Liver (tissue), 9 donors: ENCODE data around the gene SH3BP1. TPM values are rescaled to one million over a fixed set of nuclear protein-coding genes. Genes with fewer than 3 reads are reported as not detected.
A peak's percentile ranks its signal among the peaks of the same experiment; 100 is the strongest.
"Not testable (repeated sequence)": the region's sequence is repeated elsewhere in the genome, so short reads cannot be mapped to it uniquely, and the experiment has no call there.

ENCODE experiments used
- DNase-seq: peaks from one replicate; pipeline ENCODE4 v3.0.0-alpha.2; 2017; ENCODE audit warnings: low spot score
- H3K27ac ChIP-seq, 2 donors: one replicate each; pipeline ENCODE4 v1.7.0; 2013; ENCODE audit warnings: inconsistent platforms in 2 of 2, low read length in 2 of 2, control low read depth in 1 of 2, low read depth in 1 of 2, mild to moderate bottlenecking in 1 of 2
- H3K27me3 ChIP-seq, 4 donors: one replicate each; pipeline versions ENCODE4 v1.6.1 to v1.7.0; 2013; ENCODE audit warnings: low read length in 3 of 4, inconsistent platforms in 1 of 4, mild to moderate bottlenecking in 1 of 4, moderate library complexity in 1 of 4; ENCODE audit not compliant: control insufficient read depth in 4 of 4, insufficient read depth in 4 of 4
- H3K36me3 ChIP-seq, 4 donors: one replicate each; pipeline versions ENCODE4 v1.6.1 to v1.7.0; 2013; ENCODE audit warnings: low read length in 3 of 4, mild to moderate bottlenecking in 3 of 4, low read depth in 1 of 4, moderate library complexity in 1 of 4; ENCODE audit not compliant: control insufficient read depth in 4 of 4, insufficient read depth in 3 of 4
- H3K4me1 ChIP-seq, 4 donors: one replicate each; pipeline versions ENCODE4 v1.6.1 to v1.7.0; 2013; ENCODE audit warnings: low read length in 3 of 4, mild to moderate bottlenecking in 3 of 4, moderate library complexity in 1 of 4; ENCODE audit not compliant: control insufficient read depth in 4 of 4, insufficient read depth in 4 of 4
- H3K4me3 ChIP-seq, 3 donors: one replicate each; pipeline versions ENCODE4 v1.6.1 to v1.7.0; 2013; ENCODE audit warnings: low read length in 3 of 3, control low read depth in 1 of 3, low read depth in 1 of 3, mild to moderate bottlenecking in 1 of 3
- H3K9ac ChIP-seq, 2 donors: one replicate each; pipeline ENCODE4 v1.7.0; 2013; ENCODE audit warnings: low read length in 2 of 2, mild to moderate bottlenecking in 2 of 2, moderate library complexity in 2 of 2, control low read depth in 1 of 2, low read depth in 1 of 2
- H3K9me3 ChIP-seq, 4 donors: one replicate each; pipeline versions ENCODE4 v1.6.1 to v1.7.0; 2013; ENCODE audit warnings: low read length in 3 of 4; ENCODE audit not compliant: control insufficient read depth in 4 of 4
- FOXA2 ChIP-seq: IDR thresholded peaks from 2 replicates; pipeline ENCODE4 v1.6.1; 2016; ENCODE audit warnings: antibody characterized with exemption
- HNF4A ChIP-seq, 2 donors: conservative IDR thresholded peaks; 2 replicates each; pipeline ENCODE4 v1.6.1; 2016; ENCODE audit warnings: antibody characterized with exemption in 2 of 2, mild to moderate bottlenecking in 2 of 2
- HNF4G ChIP-seq: IDR thresholded peaks from 2 replicates; pipeline ENCODE4 v1.6.1; 2016; ENCODE audit warnings: antibody characterized with exemption
- NR2F2 ChIP-seq: IDR thresholded peaks from 2 replicates; pipeline ENCODE4 v1.6.1; 2016; ENCODE audit warnings: antibody characterized with exemption
- RAD21 ChIP-seq, 2 donors: IDR thresholded peaks; 2 replicates each; pipeline ENCODE4 v1.6.1; 2016; ENCODE audit warnings: antibody characterized with exemption in 2 of 2, mild to moderate bottlenecking in 2 of 2
- SP1 ChIP-seq: IDR thresholded peaks from 2 replicates; pipeline ENCODE4 v1.6.1; 2018; ENCODE audit warnings: antibody characterized with exemption, mild to moderate bottlenecking
- WGBS: extraction: QIAGEN DNeasy Blood & Tissue Kit; methylation state at CpG from one replicate; pipeline ENCODE4 v1.1.7; 2013; 5-methylcytosine and 5-hydroxymethylcytosine counted together
- polyA plus RNA-seq, 2 donors: library from polyadenylated mRNA; stranded (reverse) in 1 of 2; unstranded in 1 of 2; fragments of 200-250 nt in 1 of 2; fragments of >200 nt in 1 of 2; fragmentation: Nextera tagmentation in 1 of 2; extraction: Ambion mirVana in 1 of 2; gene quantifications; one replicate each; pipeline versions ENCODE4 v1.2.1 to v1.2.3, GENCODE V29; 2013 to 2015
- total RNA-seq, 2 donors: library from RNA; depleted of rRNA; stranded (reverse); fragments of >200 nt; gene quantifications; one replicate each; pipeline ENCODE4 v1.2.3, GENCODE V29; 2014
- TF ChIP-seq, protein P1 (sequence below): IDR thresholded peaks from 2 replicates; pipeline ENCODE4 v1.6.1; 2016; ENCODE audit warnings: antibody characterized with exemption
- TF ChIP-seq, protein P2 (sequence below): fragments of 150-350 bp; IDR thresholded peaks from 2 replicates; pipeline ENCODE4 v1.5.1; 2017; ENCODE audit warnings: improper control_type of control experiment, low read depth, low read length; ENCODE audit not compliant: missing input control
- TF ChIP-seq, protein P3 (sequence below): IDR thresholded peaks from 2 replicates; pipeline ENCODE4 v1.6.1; 2016; ENCODE audit warnings: antibody characterized with exemption
- donor health status: healthy.
- donor health status: healthy.
- donor health status: healthy.
- donor health status: healthy.
- donor health status: healthy.

The SH3BP1 gene
- total and polyA plus RNA-seq, 4 donors, result 0.24 to 8.2 (median 2.7) TPM

DNA sequence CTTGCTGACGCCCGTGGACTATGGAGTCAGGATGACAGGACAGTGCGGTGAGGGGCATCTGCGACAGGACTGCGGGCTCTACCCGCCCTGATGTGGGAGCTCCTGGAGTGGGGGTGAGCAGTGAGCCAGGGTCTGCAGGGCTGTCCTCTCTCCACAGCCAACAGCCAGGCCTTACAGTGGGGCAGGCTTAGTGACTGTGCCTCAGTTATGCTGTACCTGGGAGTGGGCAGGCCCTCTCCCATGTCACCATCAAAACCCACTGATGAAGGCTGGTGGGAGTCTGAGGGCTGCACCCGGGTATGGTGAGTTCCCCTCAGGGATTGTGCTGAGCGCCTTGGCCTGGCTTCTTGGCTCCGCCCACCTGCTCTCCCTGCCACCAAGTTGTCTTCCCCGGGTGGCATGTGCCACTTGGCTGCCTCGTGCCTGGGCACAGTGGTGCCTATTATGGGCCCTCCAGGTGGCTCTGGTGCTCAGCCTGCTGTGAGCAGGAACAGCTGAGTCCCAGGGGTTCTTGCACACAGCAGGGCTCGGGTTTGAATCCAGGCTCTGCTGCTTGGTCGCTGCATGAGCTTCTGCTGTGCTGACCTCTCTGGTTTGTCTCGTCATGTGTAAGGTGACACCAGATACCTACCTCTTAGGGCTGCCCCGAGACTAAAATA, 53.3 kb downstream of the SH3BP1 start:
- WGBS, result 97% methylated on average over 15 of the region's 15 CpGs
- peaks cover 13 to 35% (median 25%) of the 10 kb centered on the region in 4 donors for H3K36me3 ChIP-seq
- H3K9me3 ChIP-seq, result no peaks in the 10 kb centered on the region
- no peak overlapping the region for H3K9ac ChIP-seq
- H3K4me3 ChIP-seq, result no peak overlapping the region
- TF ChIP-seq SP1 (no peak), HNF4G (no peak)
- H3K4me1 ChIP-seq, result peaks cover 0 to 4% (median under 1%) of the 10 kb centered on the region in 4 donors
- no peak for DNase-seq
- no peaks in the 10 kb centered on the region for H3K27me3 ChIP-seq
- no peak overlapping the region for H3K27ac ChIP-seq

DNA sequence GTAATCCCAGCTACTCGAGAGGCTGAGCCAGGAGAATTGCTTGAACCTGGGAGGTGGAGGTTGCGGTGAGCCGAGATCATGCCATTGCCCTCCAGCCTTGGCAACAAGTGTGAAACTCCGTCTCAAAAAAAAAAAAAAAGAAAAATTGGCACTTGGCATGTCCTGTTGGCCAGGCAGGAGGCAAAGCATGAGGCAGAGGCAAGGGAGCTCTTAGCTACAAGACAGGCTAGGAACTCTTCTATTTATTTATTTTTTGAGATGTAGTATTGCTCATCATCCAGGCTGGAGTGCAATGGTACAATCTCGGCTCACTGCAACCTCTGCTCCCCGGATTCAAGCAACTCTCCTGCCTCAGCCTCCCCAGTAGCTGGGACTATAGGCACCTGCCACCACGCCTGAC, 54.7 kb downstream of the SH3BP1 start:
- not testable (repeated sequence) for H3K4me3 ChIP-seq, H3K9ac ChIP-seq, H3K27me3 ChIP-seq, H3K4me1 ChIP-seq, DNase-seq, H3K27ac ChIP-seq, H3K9me3 ChIP-seq
- H3K36me3 ChIP-seq, result peaks cover 10 to 29% (median 22%) of the 10 kb centered on the region in 4 donors
- 84% methylated on average over 7 of the region's 7 CpGs for WGBS

DNA sequence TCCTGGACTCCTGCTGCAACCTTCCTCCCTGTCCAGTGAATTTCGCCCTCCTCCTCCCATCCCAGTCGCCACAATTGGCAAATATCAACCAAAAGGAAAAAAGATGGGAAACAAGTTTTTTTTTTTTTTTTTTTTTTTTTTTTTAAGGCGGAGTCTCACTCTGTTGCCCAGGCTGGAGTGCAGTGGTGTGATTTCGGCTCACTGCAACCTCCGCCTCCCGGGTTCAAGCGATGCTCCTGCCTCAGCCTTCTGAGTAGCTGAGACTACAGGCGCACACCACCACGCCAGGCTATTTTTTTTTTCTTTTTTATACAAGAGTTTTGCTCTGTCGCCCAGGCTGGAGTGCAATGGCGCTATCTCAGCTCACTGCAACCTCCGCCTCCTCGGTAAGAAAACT, 56.8 kb downstream of the SH3BP1 start:
- not testable (repeated sequence) for H3K9ac ChIP-seq, H3K27me3 ChIP-seq, H3K9me3 ChIP-seq, H3K4me3 ChIP-seq, H3K27ac ChIP-seq, DNase-seq, H3K4me1 ChIP-seq
- 52% methylated on average over 13 of the region's 13 CpGs for WGBS
- peaks cover 9 to 17% (median 13%) of the 10 kb centered on the region in 4 donors for H3K36me3 ChIP-seq

DNA sequence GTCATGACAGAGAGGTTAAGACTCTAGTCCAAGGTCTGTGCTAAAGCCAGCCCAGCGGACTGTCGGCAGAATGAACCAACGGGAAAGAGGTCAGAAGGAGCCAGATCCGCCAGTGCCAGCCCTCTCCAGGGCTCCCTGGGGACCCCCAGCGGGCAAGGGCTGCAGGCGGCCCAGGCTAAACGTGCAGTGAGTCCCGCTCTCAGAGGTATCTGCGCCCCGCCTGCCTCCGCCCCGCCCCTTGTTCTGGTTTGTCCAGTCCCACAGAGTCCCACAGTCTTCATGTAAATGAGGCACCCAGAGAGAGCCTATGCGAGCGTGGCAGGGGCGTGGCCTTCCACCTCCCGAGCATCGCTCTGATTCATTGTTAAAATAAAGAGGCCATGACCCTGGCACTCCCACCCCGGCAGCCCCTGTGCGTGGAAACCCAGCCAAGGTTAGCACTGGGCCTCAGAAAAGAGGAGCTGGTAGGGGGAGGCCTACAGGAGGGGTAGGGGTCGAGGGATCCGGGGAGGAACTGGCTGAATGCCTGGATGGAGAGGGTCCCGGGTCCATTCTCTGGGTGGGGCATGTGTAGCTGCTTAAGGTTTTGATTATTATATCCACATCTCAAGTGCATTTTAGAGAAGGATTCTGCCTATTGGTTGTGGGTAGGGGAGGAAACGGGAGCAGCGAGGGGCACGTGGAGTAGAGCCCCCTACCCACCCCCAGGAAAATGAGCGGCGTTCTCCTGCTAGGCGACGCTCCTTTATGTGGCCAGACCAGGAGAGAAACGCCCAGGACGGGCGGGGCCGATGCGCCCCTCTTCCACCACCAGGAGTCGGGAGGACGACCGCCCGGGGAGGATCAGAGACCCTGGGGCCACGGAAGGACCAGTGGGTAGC, 57.4 kb downstream of the SH3BP1 start, which contains the start of gene TRIOBP:
TSS of gene TRIOBP (plus strand) at position 392 of the 881 bp plus-strand sequence. CDS start 4,318 bp downstream, outside the sequence.
- H3K9ac ChIP-seq, result no peak within 1 kb of the TSS
- no peak within 1 kb of the TSS for H3K4me3 ChIP-seq
- TF ChIP-seq, protein P1, sequence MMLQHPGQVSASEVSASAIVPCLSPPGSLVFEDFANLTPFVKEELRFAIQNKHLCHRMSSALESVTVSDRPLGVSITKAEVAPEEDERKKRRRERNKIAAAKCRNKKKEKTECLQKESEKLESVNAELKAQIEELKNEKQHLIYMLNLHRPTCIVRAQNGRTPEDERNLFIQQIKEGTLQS, result no peak
- TF ChIP-seq HNF4A (conservative IDR thresholded peaks at IDR 0.05) (no peak), HNF4G (no peak), RAD21 (IDR thresholded peaks at IDR 0.05) (peak; percentile 22 to 67), SP1 (peak; percentile 39), NR2F2 (peak; percentile 57), FOXA2 (no peak)
- TF ChIP-seq, protein P2, sequence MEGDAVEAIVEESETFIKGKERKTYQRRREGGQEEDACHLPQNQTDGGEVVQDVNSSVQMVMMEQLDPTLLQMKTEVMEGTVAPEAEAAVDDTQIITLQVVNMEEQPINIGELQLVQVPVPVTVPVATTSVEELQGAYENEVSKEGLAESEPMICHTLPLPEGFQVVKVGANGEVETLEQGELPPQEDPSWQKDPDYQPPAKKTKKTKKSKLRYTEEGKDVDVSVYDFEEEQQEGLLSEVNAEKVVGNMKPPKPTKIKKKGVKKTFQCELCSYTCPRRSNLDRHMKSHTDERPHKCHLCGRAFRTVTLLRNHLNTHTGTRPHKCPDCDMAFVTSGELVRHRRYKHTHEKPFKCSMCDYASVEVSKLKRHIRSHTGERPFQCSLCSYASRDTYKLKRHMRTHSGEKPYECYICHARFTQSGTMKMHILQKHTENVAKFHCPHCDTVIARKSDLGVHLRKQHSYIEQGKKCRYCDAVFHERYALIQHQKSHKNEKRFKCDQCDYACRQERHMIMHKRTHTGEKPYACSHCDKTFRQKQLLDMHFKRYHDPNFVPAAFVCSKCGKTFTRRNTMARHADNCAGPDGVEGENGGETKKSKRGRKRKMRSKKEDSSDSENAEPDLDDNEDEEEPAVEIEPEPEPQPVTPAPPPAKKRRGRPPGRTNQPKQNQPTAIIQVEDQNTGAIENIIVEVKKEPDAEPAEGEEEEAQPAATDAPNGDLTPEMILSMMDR, result peak; percentile 31
- TF ChIP-seq, protein P3, sequence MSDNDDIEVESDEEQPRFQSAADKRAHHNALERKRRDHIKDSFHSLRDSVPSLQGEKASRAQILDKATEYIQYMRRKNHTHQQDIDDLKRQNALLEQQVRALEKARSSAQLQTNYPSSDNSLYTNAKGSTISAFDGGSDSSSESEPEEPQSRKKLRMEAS, result no peak
- peak; percentile 86 for DNase-seq
- H3K36me3 ChIP-seq, result peaks cover 5 to 12% (median 7%) of the 10 kb centered on the region in 4 donors
- no peaks in the 10 kb centered on the region for H3K27me3 ChIP-seq
- peaks cover 0 to 4% (median 2%) of the 10 kb centered on the region in 4 donors for H3K4me1 ChIP-seq
- H3K27ac ChIP-seq, result no peak within 1 kb of the TSS
- H3K9me3 ChIP-seq, result no peaks in the 10 kb centered on the region
- 43% methylated on average over 39 of the region's 39 CpGs for WGBS
